Mesendoderm (in vitro differentiated cells): ENCODE measurements around the gene PSMC5.
A peak's percentile ranks its signal among the peaks of the same experiment; 100 is the strongest.

Experiments
- DNase-seq: peaks from one replicate; pipeline ENCODE4 v3.0.0; 2013
- H2AK5ac ChIP-seq: 2 replicates; pipeline ENCODE4 v1.6.1; 2013; ENCODE audit warnings: low read length, inconsistent platforms
- H2BK120ac ChIP-seq: 2 replicates; pipeline ENCODE4 v1.6.1; 2013; ENCODE audit warnings: low read depth, mild to moderate bottlenecking, low read length, moderate library complexity, mixed read lengths
- H2BK15ac ChIP-seq: replicated peaks from 2 replicates; pipeline ENCODE4 v1.6.1; 2013; ENCODE audit warnings: low read depth, mild to moderate bottlenecking, moderate library complexity
- H2BK5ac ChIP-seq: 2 replicates; pipeline ENCODE4 v1.6.1; 2013; ENCODE audit warnings: low read length, inconsistent platforms
- H3K18ac ChIP-seq: 2 replicates; pipeline ENCODE4 v1.6.1; 2013; ENCODE audit warnings: mild to moderate bottlenecking, low read length, mixed read lengths
- H3K23ac ChIP-seq: one replicate; pipeline ENCODE4 v1.6.1; 2013; ENCODE audit warnings: low read length
- H3K27ac ChIP-seq: 2 replicates; pipeline ENCODE4 v1.5.1; 2013; ENCODE audit warnings: low read depth, mild to moderate bottlenecking, inconsistent platforms, low read length, moderate library complexity
- H3K27me3 ChIP-seq: 2 replicates; pipeline ENCODE4 v1.6.1; 2013; ENCODE audit warnings: low read length, control low read depth, mild to moderate bottlenecking, inconsistent platforms; ENCODE audit not compliant: insufficient read depth, poor library complexity
- H3K36me3 ChIP-seq: 2 replicates; pipeline ENCODE4 v1.6.1; 2013; ENCODE audit warnings: low read length, inconsistent platforms; ENCODE audit not compliant: control insufficient read depth, insufficient read depth
- H3K4ac ChIP-seq: one replicate; pipeline ENCODE4 v1.6.1; 2013; ENCODE audit warnings: low read depth, mild to moderate bottlenecking, low read length, moderate library complexity
- H3K4me1 ChIP-seq: 2 replicates; pipeline ENCODE4 v1.6.1; 2013; ENCODE audit warnings: low read depth, low read length, inconsistent platforms; ENCODE audit not compliant: control insufficient read depth
- H3K4me2 ChIP-seq: 2 replicates; pipeline ENCODE4 v1.6.1; 2013; ENCODE audit warnings: low read length
- H3K4me3 ChIP-seq: 2 replicates; pipeline ENCODE4 v1.5.1; 2013; ENCODE audit warnings: mild to moderate bottlenecking, low read length
- H3K56ac ChIP-seq: one replicate; pipeline ENCODE4 v1.6.1; 2013; ENCODE audit warnings: low read length
- H3K79me1 ChIP-seq: 2 replicates; pipeline ENCODE4 v1.6.1; 2013; ENCODE audit warnings: low read length, inconsistent platforms
- H3K79me2 ChIP-seq: 2 replicates; pipeline ENCODE4 v1.6.1; 2013; ENCODE audit warnings: mild to moderate bottlenecking, low read length; ENCODE audit not compliant: control insufficient read depth, insufficient read depth
- H3K9ac ChIP-seq: 2 replicates; pipeline ENCODE4 v1.6.1; 2013; ENCODE audit warnings: low read length, inconsistent platforms
- H4K5ac ChIP-seq: one replicate; pipeline ENCODE4 v1.6.1; 2013; ENCODE audit warnings: low read length
- H4K8ac ChIP-seq: one replicate; pipeline ENCODE4 v1.6.1; 2013; ENCODE audit warnings: low read depth, mild to moderate bottlenecking, control low read depth, low read length, moderate library complexity
- WGBS: extraction: QIAGEN DNeasy Blood & Tissue Kit; methylation state at CpG from one replicate; pipeline ENCODE4 v1.1.7; 2013; ENCODE audit warnings: low lambda C conversion rate, missing lambda C conversion rate; ENCODE audit not compliant: insufficient coverage; ENCODE audit errors: extremely low coverage; 5-methylcytosine and 5-hydroxymethylcytosine counted together

PSMC5 gene

DNA sequence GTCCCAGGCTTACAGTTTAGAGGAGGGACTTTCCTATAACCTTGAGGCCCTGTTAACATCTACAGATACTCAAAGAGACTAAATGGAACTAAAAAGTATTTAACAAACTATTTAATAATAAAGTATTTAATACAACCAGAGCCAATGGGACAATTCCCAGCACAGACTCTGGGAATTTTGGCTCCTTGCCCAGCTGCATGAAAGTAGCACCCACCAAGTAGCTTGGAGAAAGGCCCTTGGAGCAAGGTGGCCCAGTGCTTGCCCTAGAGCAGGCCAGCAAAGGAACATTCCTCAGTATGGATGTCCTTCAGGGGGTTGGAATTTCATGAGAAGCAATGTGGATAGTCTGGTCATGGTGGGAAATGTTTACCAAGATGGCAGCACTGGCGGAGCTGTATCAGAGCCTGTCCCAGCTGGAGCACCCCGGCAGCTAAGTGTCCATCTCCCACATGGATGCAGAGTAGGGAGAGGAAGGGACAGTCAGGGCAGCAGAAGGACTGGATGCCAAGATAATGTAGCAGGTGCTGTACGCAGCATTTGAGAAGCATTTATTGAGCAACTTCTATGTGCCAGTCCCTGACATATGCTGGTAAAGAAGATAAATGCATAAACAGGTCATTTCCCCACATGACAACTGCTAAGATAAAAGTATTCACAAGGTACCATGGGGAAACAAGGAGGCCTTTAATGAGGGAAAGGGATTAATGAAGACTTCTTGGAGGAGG lies 20.5 kb downstream of the PSMC5 start:
- Histone ChIP-seq H3K79me2 (no peaks in the 10 kb centered on the region), H3K4ac (no peak overlapping the region), H3K18ac (no peak overlapping the region), H4K5ac (no peak overlapping the region), H2AK5ac (no peak overlapping the region), H3K9ac (no peak overlapping the region), H3K23ac (no peak overlapping the region), H2BK5ac (no peak overlapping the region), H3K4me3 (no peak overlapping the region), H3K4me1 (no peaks in the 10 kb centered on the region), H3K79me1 (no peaks in the 10 kb centered on the region), H3K27me3 (no peaks in the 10 kb centered on the region), H3K4me2 (no peak overlapping the region), H3K56ac (no peak overlapping the region), H3K36me3 (no peaks in the 10 kb centered on the region), H2BK15ac (no peak overlapping the region), H3K27ac (no peak overlapping the region), H2BK120ac (no peak overlapping the region), H4K8ac (no peak overlapping the region)
- no CpG with 5 or more reads among the region's 3 CpGs for WGBS
- no peak for DNase-seq

GRCh38 chr17:63848834-63849689 lies 21.8 kb downstream of the PSMC5 start:
- Histone ChIP-seq H2BK120ac (no peak overlapping the region), H3K4me1 (no peaks in the 10 kb centered on the region), H2BK5ac (no peak overlapping the region), H3K27me3 (no peaks in the 10 kb centered on the region), H3K4ac (no peak overlapping the region), H2BK15ac (no peak overlapping the region), H4K5ac (no peak overlapping the region), H3K27ac (no peak overlapping the region), H3K79me2 (no peaks in the 10 kb centered on the region), H3K56ac (peak overlapping the region; percentile 73), H4K8ac (no peak overlapping the region), H3K4me2 (no peak overlapping the region), H3K4me3 (no peak overlapping the region), H3K9ac (peak overlapping the region; percentile 25), H3K79me1 (no peaks in the 10 kb centered on the region), H3K18ac (no peak overlapping the region), H3K23ac (no peak overlapping the region), H2AK5ac (no peak overlapping the region), H3K36me3 (no peaks in the 10 kb centered on the region)
- DNase-seq = peak; percentile 97
- no CpG with 5 or more reads among the region's 82 CpGs for WGBS

- Histone ChIP-seq H3K79me1 (no peaks in the 10 kb centered on the region), H2BK120ac (no peak overlapping the region), H3K27me3 (no peaks in the 10 kb centered on the region), H3K18ac (no peak overlapping the region), H2BK5ac (no peak overlapping the region), H3K9ac (no peak overlapping the region), H3K23ac (no peak overlapping the region), H3K4me2 (no peak overlapping the region), H3K27ac (no peak overlapping the region), H2AK5ac (no peak overlapping the region), H3K4ac (no peak overlapping the region), H3K79me2 (no peaks in the 10 kb centered on the region), H3K4me3 (no peak overlapping the region), H4K5ac (no peak overlapping the region), H3K56ac (no peak overlapping the region), H2BK15ac (no peak overlapping the region), H4K8ac (no peak overlapping the region), H3K36me3 (no peaks in the 10 kb centered on the region), H3K4me1 (no peaks in the 10 kb centered on the region)
- WGBS = no CpG with 5 or more reads among the region's 9 CpGs
- DNase-seq = no peak
These were observed 23.2 kb downstream of the PSMC5 start for GRCh38 chr17:63850401-63850800.

GRCh38 chr17:63853260-63853659 lies 26.0 kb downstream of the PSMC5 start:
- Histone ChIP-seq H3K79me2 (no peaks in the 10 kb centered on the region), H4K8ac (no peak overlapping the region), H3K27ac (no peak overlapping the region), H2BK120ac (no peak overlapping the region), H3K18ac (no peak overlapping the region), H3K79me1 (no peaks in the 10 kb centered on the region), H3K56ac (no peak overlapping the region), H3K4me1 (no peaks in the 10 kb centered on the region), H3K4me2 (no peak overlapping the region), H3K23ac (no peak overlapping the region), H2BK15ac (no peak overlapping the region), H4K5ac (no peak overlapping the region), H3K36me3 (no peaks in the 10 kb centered on the region), H2AK5ac (no peak overlapping the region), H3K27me3 (no peaks in the 10 kb centered on the region), H3K4ac (no peak overlapping the region), H2BK5ac (no peak overlapping the region), H3K9ac (no peak overlapping the region), H3K4me3 (no peak overlapping the region)
- no peak for DNase-seq
- no CpG with 5 or more reads among the region's 2 CpGs for WGBS

DNA sequence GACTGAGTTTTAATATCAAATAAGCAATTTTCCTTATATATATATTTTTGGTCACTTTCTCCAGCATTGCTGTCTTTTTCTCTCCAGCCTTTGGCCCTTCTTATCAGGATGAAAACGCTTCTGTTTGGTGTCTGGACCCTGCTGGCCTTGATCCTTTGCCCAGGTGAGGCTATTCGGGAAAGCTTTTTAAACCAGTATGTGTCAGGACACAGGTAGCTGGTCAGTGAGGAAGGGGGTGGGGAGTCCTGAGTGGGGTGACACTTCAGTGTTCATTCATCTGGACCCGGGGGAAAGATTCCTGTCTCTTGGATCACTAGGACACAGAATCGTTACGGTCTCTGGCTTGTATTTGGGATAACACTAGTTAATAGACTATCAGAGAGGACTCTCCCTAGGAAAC lies 27.5 kb downstream of the PSMC5 start:
- H3K23ac ChIP-seq = no peak overlapping the region
- H3K79me2 ChIP-seq = no peaks in the 10 kb centered on the region
- H4K5ac ChIP-seq = no peak overlapping the region
- no peak overlapping the region for H3K4me3 ChIP-seq
- H4K8ac ChIP-seq = no peak overlapping the region
- no peak overlapping the region for H2BK5ac ChIP-seq
- H3K27ac ChIP-seq = no peak overlapping the region
- no peak overlapping the region for H3K4ac ChIP-seq
- no peak overlapping the region for H2AK5ac ChIP-seq
- H3K18ac ChIP-seq = no peak overlapping the region
- H3K27me3 ChIP-seq = no peaks in the 10 kb centered on the region
- DNase-seq = no peak
- no peak overlapping the region for H2BK120ac ChIP-seq
- no peak overlapping the region for H2BK15ac ChIP-seq
- H3K36me3 ChIP-seq = no peaks in the 10 kb centered on the region
- no peaks in the 10 kb centered on the region for H3K4me1 ChIP-seq
- no CpG with 5 or more reads among the region's 5 CpGs for WGBS
- no peak overlapping the region for H3K4me2 ChIP-seq
- no peak overlapping the region for H3K56ac ChIP-seq
- H3K9ac ChIP-seq = no peak overlapping the region
- no peaks in the 10 kb centered on the region for H3K79me1 ChIP-seq
